ENCODE results near the gene LANCL3.

GRCh38 chrX:37717708-37718107, 146.2 kb downstream of the LANCL3 start:
- TF ChIP-seq CTCF (IDR thresholded peaks at IDR 0.05) (no peak), FOXJ3 (CRISPR knock-in tag; IDR thresholded peaks at IDR 0.05; ENCODE audit: borderline replicate concordance) (no peak), ZMAT4 (CRISPR knock-in tag; IDR thresholded peaks at IDR 0.05) (no peak)

Measured in WTC11 (cell line).